HUES48 (cell line): ENCODE measurements around the gene HOXC13.
A peak's percentile ranks its signal among the peaks of the same experiment; 100 is the strongest.

Experiments used
- H3K27ac ChIP-seq: one replicate; pipeline ENCODE4 v1.7.0; 2013; ENCODE audit warnings: low read depth, low read length, inconsistent platforms
- H3K27me3 ChIP-seq: 2 replicates; pipeline ENCODE4 v1.6.1; 2013; ENCODE audit warnings: mild to moderate bottlenecking, low read length; ENCODE audit not compliant: control insufficient read depth, insufficient read depth
- H3K36me3 ChIP-seq: 2 replicates; pipeline ENCODE4 v1.6.1; 2013; ENCODE audit warnings: low read length; ENCODE audit not compliant: control insufficient read depth, insufficient read depth
- H3K4me1 ChIP-seq: 2 replicates; pipeline ENCODE4 v1.6.1; 2013; ENCODE audit warnings: mild to moderate bottlenecking, low read length; ENCODE audit not compliant: control insufficient read depth, insufficient read depth
- H3K4me3 ChIP-seq: 2 replicates; pipeline ENCODE4 v1.5.1; 2013; ENCODE audit warnings: mild to moderate bottlenecking, low read depth, low read length
- H3K9ac ChIP-seq: 2 replicates; pipeline ENCODE4 v1.6.1; 2013; ENCODE audit warnings: mild to moderate bottlenecking, low read depth, low read length, moderate library complexity
- H3K9me3 ChIP-seq: 2 replicates; pipeline ENCODE4 v1.6.1; 2013; ENCODE audit warnings: low read length; ENCODE audit not compliant: control insufficient read depth, insufficient read depth

HOXC13 gene

GRCh38 chr12:53995002-53995377 lies 56.4 kb downstream of the HOXC13 start:
- H3K36me3 ChIP-seq = no peaks in the 10 kb centered on the region
- H3K4me1 ChIP-seq = peaks cover 7% of the 10 kb centered on the region; the same call in 1 of the 2 replicates
- no peaks in the 10 kb centered on the region for H3K9me3 ChIP-seq
- no peak overlapping the region for H3K27ac ChIP-seq
- H3K27me3 ChIP-seq = peaks cover 100% of the 10 kb centered on the region
- H3K4me3 ChIP-seq = no peak overlapping the region
- H3K9ac ChIP-seq = no peak overlapping the region

GRCh38 chr12:53995378-53996239 lies 57.0 kb downstream of the HOXC13 start:
- no peaks in the 10 kb centered on the region for H3K36me3 ChIP-seq
- peaks cover 100% of the 10 kb centered on the region for H3K27me3 ChIP-seq
- H3K27ac ChIP-seq = no peak overlapping the region
- peak overlapping the region; percentile 17; the same call in 1 of the 2 replicates for H3K4me3 ChIP-seq
- no peak overlapping the region for H3K9ac ChIP-seq
- H3K4me1 ChIP-seq = peaks cover 10% of the 10 kb centered on the region; the same call in 1 of the 2 replicates
- H3K9me3 ChIP-seq = no peaks in the 10 kb centered on the region
